SKM-1 treated with dmso at 0.1 percent for 144 hours (cell line): ENCODE data around the gene IREB2.
"Not testable (repeated sequence)": the region's sequence is repeated elsewhere in the genome, so short reads cannot be mapped to it uniquely, and the experiment has no call there.

Experiments used
- DNase-seq: peaks from one replicate; lab custom pipeline; 2025; ENCODE audit not compliant: unreplicated experiment; lab: John Stamatoyannopoulos, UW

IREB2 gene

GRCh38 chr15:78437762-78438618 is at the start of gene IREB2:
Gene IREB2 (plus strand): TSS chr15:78438216. CDS start chr15:78438338, 122 bp downstream.
- peak; percentile 98 for DNase-seq

GRCh38 chr15:78388865-78389264 is 49.2 kb upstream of the IREB2 start:
- DNase-seq = no peak

- no peak for DNase-seq
Observed at GRCh38 chr15:78389322-78389721, 48.7 kb upstream of the IREB2 start.

- no peak for DNase-seq
Observed at GRCh38 chr15:78389738-78390137, 48.3 kb upstream of the IREB2 start.

GRCh38 chr15:78390242-78390641 is 47.8 kb upstream of the IREB2 start:
- no peak for DNase-seq

- no peak for DNase-seq
Observed at GRCh38 chr15:78390826-78391225, 47.2 kb upstream of the IREB2 start.

GRCh38 chr15:78391781-78392180 is 46.2 kb upstream of the IREB2 start:
- DNase-seq = no peak

- no peak for DNase-seq
Observed at GRCh38 chr15:78392430-78392829, 45.6 kb upstream of the IREB2 start.

- DNase-seq = no peak
Observed at GRCh38 chr15:78393137-78393536, 44.9 kb upstream of the IREB2 start.

- no peak for DNase-seq
Observed at GRCh38 chr15:78394026-78394425, 44.0 kb upstream of the IREB2 start.

- DNase-seq = no peak
Observed at GRCh38 chr15:78394981-78395616, 42.9 kb upstream of the IREB2 start.

- no peak for DNase-seq
Observed at GRCh38 chr15:78396186-78396814, 41.7 kb upstream of the IREB2 start.

- no peak for DNase-seq
Observed at GRCh38 chr15:78396976-78397375, 41.0 kb upstream of the IREB2 start.

GRCh38 chr15:78397382-78397781 is 40.6 kb upstream of the IREB2 start:
- DNase-seq = no peak

- no peak for DNase-seq
Observed at GRCh38 chr15:78398076-78398825, 39.8 kb upstream of the IREB2 start.

- peak; percentile 94 for DNase-seq
Observed at GRCh38 chr15:78399091-78399490, 38.9 kb upstream of the IREB2 start.

- peak; percentile 28 for DNase-seq
Observed at GRCh38 chr15:78402061-78402610, 35.9 kb upstream of the IREB2 start.

- no peak for DNase-seq
Observed at GRCh38 chr15:78404125-78404524, 33.9 kb upstream of the IREB2 start.

GRCh38 chr15:78404796-78405195 is 33.2 kb upstream of the IREB2 start:
- DNase-seq = not testable (repeated sequence)

- no peak for DNase-seq
Observed at GRCh38 chr15:78405336-78405924, 32.6 kb upstream of the IREB2 start.
